Natural killer cell (primary cell): ENCODE results near the gene HTR1E. TPM values are rescaled to one million over a fixed set of nuclear protein-coding genes. Genes with fewer than 3 reads are reported as not detected.

Source experiments
- ATAC-seq, 3 donors: fragments of 150-1000 bp in 2 of 3; fragments of 200-7000 bp in 1 of 3; cut with Tn5 transposase; 1 replicate in 1 of 3; 2 replicates in 2 of 3; pipeline ENCODE4 v1.10.0; 2021; ENCODE audit warnings: mild to moderate bottlenecking in 2 of 3, moderate library complexity in 2 of 3
- DNase-seq, 2 donors: peaks; one replicate each; pipeline versions ENCODE4 v3.0.0 to v3.0.0-alpha.2; 2013 to 2021; ENCODE audit warnings: mixed read lengths in 1 of 2
- H3K27ac ChIP-seq: one replicate; pipeline ENCODE4 v1.5.1; 2013; ENCODE audit warnings: mild to moderate bottlenecking, low read length
- H3K27me3 ChIP-seq: one replicate; pipeline ENCODE4 v1.6.1; 2013; ENCODE audit warnings: low read length; ENCODE audit not compliant: control insufficient read depth, insufficient read depth
- H3K36me3 ChIP-seq: one replicate; pipeline ENCODE4 v1.6.1; 2013; ENCODE audit warnings: low read length; ENCODE audit not compliant: control insufficient read depth, insufficient read depth
- H3K4me1 ChIP-seq: one replicate; pipeline ENCODE4 v1.6.1; 2013; ENCODE audit warnings: low read length; ENCODE audit not compliant: control insufficient read depth, insufficient read depth
- H3K4me3 ChIP-seq: one replicate; pipeline ENCODE4 v1.5.1; 2013; ENCODE audit warnings: low read length
- H3K9me3 ChIP-seq: one replicate; pipeline ENCODE4 v1.6.1; 2013; ENCODE audit warnings: low read length; ENCODE audit not compliant: control insufficient read depth, insufficient read depth
- H3K27ac Mint-ChIP-seq, 2 donors: one replicate each; pipeline ENCODE4 v1.8.0; 2022; ENCODE audit warnings: mild to moderate bottlenecking in 2 of 2, mixed read lengths in 2 of 2, moderate library complexity in 1 of 2
- H3K27me3 Mint-ChIP-seq, 2 donors: one replicate each; pipeline ENCODE4 v1.8.0; 2022; ENCODE audit warnings: low read depth in 2 of 2, mixed read lengths in 2 of 2
- H3K36me3 Mint-ChIP-seq: one replicate; pipeline ENCODE4 v1.8.0; 2022; ENCODE audit warnings: mixed read lengths
- H3K4me1 Mint-ChIP-seq, 2 donors: one replicate each; pipeline ENCODE4 v1.8.0; 2022; ENCODE audit warnings: mixed read lengths in 2 of 2
- H3K4me3 Mint-ChIP-seq: one replicate; pipeline ENCODE4 v1.8.0; 2022; ENCODE audit warnings: mild to moderate bottlenecking, moderate library complexity, mixed read lengths
- H3K9me3 Mint-ChIP-seq, 2 donors: one replicate each; pipeline ENCODE4 v1.8.0; 2022; ENCODE audit warnings: mixed read lengths in 2 of 2
- CTCF ChIP-seq: fragments of 200-600 bp; IDR thresholded peaks from one replicate; pipeline ENCODE4 v1.8.0; 2022; ENCODE audit warnings: antibody characterized with exemption
- WGBS: methylation state at CpG from one replicate; pipeline ENCODE4 v1.1.7; 2013; ENCODE audit warnings: missing lambda C conversion rate; ENCODE audit not compliant: insufficient coverage; 5-methylcytosine and 5-hydroxymethylcytosine counted together
- intact Hi-C: fragments of 100-400 bp; cut with micrococcal nuclease; formaldehyde crosslinking; loops from one replicate; pipeline ENCODE4 v1.14.2; 2022
- total RNA-seq, 4 donors: library from RNA; stranded (reverse); fragments of 120-200 nt in 1 of 4; gene quantifications; one replicate each; pipeline versions ENCODE4 v1.2.3 to v1.2.4, GENCODE V29; 2013 to 2022

HTR1E gene
- total RNA-seq, 3 donors from 2014 or later (not counting 1 experiment from before 2014, with no cell fraction given), result not detected

GRCh38 chr6:86964029-86964579 is 26.8 kb downstream of the HTR1E start:
- no peak for DNase-seq
- Histone ChIP-seq H3K27me3 (no peaks in the 10 kb centered on the region), H3K36me3 (no peaks in the 10 kb centered on the region), H3K9me3 (no peaks in the 10 kb centered on the region), H3K4me3 (no peak overlapping the region), H3K4me1 (no peaks in the 10 kb centered on the region), H3K27ac (no peak overlapping the region)
- ATAC-seq, result no peak
- Mint-ChIP-seq H3K27me3 (no peaks in the 10 kb centered on the region), H3K4me1 (no peaks in the 10 kb centered on the region), H3K36me3 (no peaks in the 10 kb centered on the region), H3K4me3 (no peak overlapping the region), H3K27ac (no peak overlapping the region), H3K9me3 (no peaks in the 10 kb centered on the region)
- 69% methylated on average over 4 of the region's 4 CpGs for WGBS
- TF ChIP-seq CTCF, result no peak
- intact Hi-C loops, result no loop called here

GRCh38 chr6:86966271-86966670 is 28.9 kb downstream of the HTR1E start:
- H3K9me3 ChIP-seq, result no peaks in the 10 kb centered on the region
- Mint-ChIP-seq H3K27me3 (no peaks in the 10 kb centered on the region), H3K4me1 (no peaks in the 10 kb centered on the region), H3K4me3 (no peak overlapping the region), H3K27ac (no peak overlapping the region), H3K9me3 (peaks cover 0 to 2% of the 10 kb centered on the region in 2 donors), H3K36me3 (no peaks in the 10 kb centered on the region)
- no peak overlapping the region for H3K4me3 ChIP-seq
- no peaks in the 10 kb centered on the region for H3K4me1 ChIP-seq
- H3K36me3 ChIP-seq, result no peaks in the 10 kb centered on the region
- TF ChIP-seq CTCF, result no peak
- no peak for DNase-seq
- 76% methylated on average over 1 of the region's 1 CpG for WGBS
- intact Hi-C loops, result no loop called here
- no peaks in the 10 kb centered on the region for H3K27me3 ChIP-seq
- ATAC-seq, result no peak
- no peak overlapping the region for H3K27ac ChIP-seq

- Mint-ChIP-seq H3K9me3 (peaks cover 0 to 2% of the 10 kb centered on the region in 2 donors), H3K27me3 (no peaks in the 10 kb centered on the region), H3K36me3 (no peaks in the 10 kb centered on the region), H3K4me3 (no peak overlapping the region), H3K27ac (no peak overlapping the region), H3K4me1 (no peaks in the 10 kb centered on the region)
- Histone ChIP-seq H3K4me3 (no peak overlapping the region), H3K4me1 (no peaks in the 10 kb centered on the region), H3K36me3 (no peaks in the 10 kb centered on the region), H3K9me3 (no peaks in the 10 kb centered on the region), H3K27me3 (no peaks in the 10 kb centered on the region), H3K27ac (no peak overlapping the region)
- no peak for DNase-seq
- intact Hi-C loops, result no loop called here
- TF ChIP-seq CTCF, result no peak
- WGBS, result 67% methylated on average over 4 of the region's 4 CpGs
- ATAC-seq, result no peak
These were observed 32.2 kb downstream of the HTR1E start for GRCh38 chr6:86969573-86969972.

GRCh38 chr6:86973088-86973487 is 35.8 kb downstream of the HTR1E start:
- Histone ChIP-seq H3K27ac (no peak overlapping the region), H3K4me3 (no peak overlapping the region), H3K27me3 (no peaks in the 10 kb centered on the region), H3K9me3 (no peaks in the 10 kb centered on the region), H3K36me3 (no peaks in the 10 kb centered on the region), H3K4me1 (no peaks in the 10 kb centered on the region)
- Mint-ChIP-seq H3K4me3 (no peak overlapping the region), H3K36me3 (no peaks in the 10 kb centered on the region), H3K27ac (no peak overlapping the region), H3K9me3 (peaks cover 2 to 3% of the 10 kb centered on the region in 2 donors), H3K27me3 (peaks cover 0 to 3% of the 10 kb centered on the region in 2 donors), H3K4me1 (no peaks in the 10 kb centered on the region)
- intact Hi-C loops, result no loop called here
- ATAC-seq, result no peak
- DNase-seq, result no peak
- no peak for TF ChIP-seq CTCF
- 88% methylated on average over 1 of the region's 2 CpGs for WGBS
